H9 (cell line): Measurements from ENCODE around the gene SPIN1. TPM values are rescaled to one million over a fixed set of nuclear protein-coding genes. Genes with fewer than 3 reads are reported as not detected.

Experiments
- DNase-seq: peaks from one replicate; pipeline ENCODE4 v3.0.0-alpha.2; 2017
- H2AFZ ChIP-seq: one replicate; pipeline ENCODE4 v1.6.1; 2013; ENCODE audit warnings: mild to moderate bottlenecking, low read length, control low read depth, moderate library complexity
- H2AK5ac ChIP-seq: 2 replicates; pipeline ENCODE4 v1.6.1; 2013; ENCODE audit warnings: low read length, control low read depth, mixed read lengths; ENCODE audit not compliant: insufficient read length
- H2BK120ac ChIP-seq: one replicate; pipeline ENCODE4 v1.6.1; 2013; ENCODE audit warnings: low read depth, mild to moderate bottlenecking, low read length, control low read depth, inconsistent platforms; ENCODE audit not compliant: poor library complexity, severe bottlenecking
- H2BK12ac ChIP-seq: 2 replicates; pipeline ENCODE4 v1.6.1; 2013; ENCODE audit warnings: low read length, control low read depth, mixed read lengths, low read depth; ENCODE audit not compliant: insufficient read length
- H2BK15ac ChIP-seq: 2 replicates; pipeline ENCODE4 v1.6.1; 2013; ENCODE audit warnings: low read depth, low read length, control low read depth
- H2BK20ac ChIP-seq: one replicate; pipeline ENCODE4 v1.6.1; 2013; ENCODE audit warnings: low read depth, mild to moderate bottlenecking, low read length, control low read depth, inconsistent platforms; ENCODE audit not compliant: poor library complexity, severe bottlenecking
- H2BK5ac ChIP-seq: 2 replicates; pipeline ENCODE4 v1.6.1; 2013; ENCODE audit warnings: low read length, control low read depth, mixed read lengths; ENCODE audit not compliant: insufficient read length
- H3K14ac ChIP-seq: 2 replicates; pipeline ENCODE4 v1.6.1; 2013; ENCODE audit warnings: low read length, control low read depth; ENCODE audit not compliant: insufficient read depth
- H3K18ac ChIP-seq: 2 replicates; pipeline ENCODE4 v1.6.1; 2013; ENCODE audit warnings: low read depth, mild to moderate bottlenecking, mixed read lengths, low read length, control low read depth; ENCODE audit not compliant: insufficient read length
- H3K23ac ChIP-seq: 2 replicates; pipeline ENCODE4 v1.6.1; 2013; ENCODE audit warnings: low read length, control low read depth, mixed read lengths, low read depth; ENCODE audit not compliant: insufficient read length
- H3K23me2 ChIP-seq: 2 replicates; pipeline ENCODE4 v1.6.1; 2013; ENCODE audit warnings: low read depth, mild to moderate bottlenecking, mixed read lengths, low read length, control low read depth; ENCODE audit not compliant: insufficient read length, poor library complexity, severe bottlenecking
- H3K27ac ChIP-seq: 2 replicates; pipeline ENCODE4 v1.5.1; 2013; ENCODE audit warnings: low read length, control low read depth, mixed read lengths, low read depth; ENCODE audit not compliant: insufficient read length
- H3K27me3 ChIP-seq: 2 replicates; pipeline ENCODE4 v1.6.1; 2013; ENCODE audit warnings: low read length, control low read depth, inconsistent platforms; ENCODE audit not compliant: insufficient read depth
- H3K4ac ChIP-seq: 2 replicates; pipeline ENCODE4 v1.6.1; 2013; ENCODE audit warnings: low read depth, mild to moderate bottlenecking, control low read depth, inconsistent platforms, low read length, moderate library complexity
- H3K4me1 ChIP-seq: 2 replicates; pipeline ENCODE4 v1.6.1; 2013; ENCODE audit warnings: low read length, control low read depth, inconsistent platforms; ENCODE audit not compliant: insufficient read depth
- H3K4me2 ChIP-seq: 2 replicates; pipeline ENCODE4 v1.6.1; 2013; ENCODE audit warnings: low read length, control low read depth, mixed read lengths; ENCODE audit not compliant: insufficient read length, insufficient read depth
- H3K56ac ChIP-seq: 2 replicates; pipeline ENCODE4 v1.6.1; 2013; ENCODE audit warnings: low read depth, mild to moderate bottlenecking, mixed read lengths, low read length, control low read depth; ENCODE audit not compliant: insufficient read length
- H3K79me1 ChIP-seq: 2 replicates; pipeline ENCODE4 v1.6.1; 2013; ENCODE audit warnings: low read depth, mild to moderate bottlenecking, moderate library complexity, low read length, control low read depth, inconsistent platforms; ENCODE audit not compliant: insufficient read depth, poor library complexity, severe bottlenecking
- H3K79me2 ChIP-seq: 2 replicates; pipeline ENCODE4 v1.6.1; 2013; ENCODE audit warnings: low read length, control low read depth, inconsistent platforms; ENCODE audit not compliant: insufficient read depth
- H3K9ac ChIP-seq: 2 replicates; pipeline ENCODE4 v1.6.1; 2013; ENCODE audit warnings: low read length, control low read depth, mixed read lengths; ENCODE audit not compliant: insufficient read length; ENCODE audit errors: extremely low read depth
- H3K9me3 ChIP-seq: one replicate; pipeline ENCODE4 v1.6.1; 2013; ENCODE audit warnings: low read depth, low read length, inconsistent platforms; ENCODE audit not compliant: control insufficient read depth
- H3T11ph ChIP-seq: one replicate; pipeline ENCODE4 v1.6.1; 2013; ENCODE audit warnings: mild to moderate bottlenecking, low read length, control low read depth, inconsistent platforms
- H4K20me1 ChIP-seq: one replicate; pipeline ENCODE4 v1.6.1; 2013; ENCODE audit not compliant: control insufficient read depth, insufficient read length, insufficient read depth
- H4K5ac ChIP-seq: 2 replicates; pipeline ENCODE4 v1.6.1; 2013; ENCODE audit warnings: low read depth, mild to moderate bottlenecking, mixed read lengths, low read length, control low read depth; ENCODE audit not compliant: insufficient read length
- H4K8ac ChIP-seq: replicated peaks from 2 replicates; pipeline ENCODE4 v1.6.1; 2013; ENCODE audit warnings: low read length, control low read depth, mixed read lengths, low read depth; ENCODE audit not compliant: insufficient read length
- H4K91ac ChIP-seq: 2 replicates; pipeline ENCODE4 v1.6.1; 2013; ENCODE audit warnings: low read depth, mild to moderate bottlenecking, moderate library complexity, mixed read lengths, low read length, control low read depth; ENCODE audit not compliant: insufficient read length
- H3K27ac Mint-ChIP-seq, 3 experiments: 2 replicates in 2 of 3; 3 replicates in 1 of 3; pipeline ENCODE4 v1.8.0; 2020 to 2021; ENCODE audit warnings: mixed read lengths in 3 of 3, mild to moderate bottlenecking in 1 of 3, moderate library complexity in 1 of 3
- H3K27me3 Mint-ChIP-seq: 2 replicates; pipeline ENCODE4 v1.8.0; 2021; ENCODE audit warnings: low read depth, mild to moderate bottlenecking, moderate library complexity, mixed read lengths
- H3K36me3 Mint-ChIP-seq, 3 experiments: 2 replicates in 2 of 3; 3 replicates in 1 of 3; pipeline ENCODE4 v1.8.0; 2020 to 2021; ENCODE audit warnings: low read depth in 3 of 3, mixed read lengths in 3 of 3; ENCODE audit not compliant: insufficient read depth in 1 of 3
- H3K4me1 Mint-ChIP-seq, 2 experiments: 2 replicates each; pipeline ENCODE4 v1.8.0; 2020; ENCODE audit warnings: mixed read lengths in 2 of 2
- H3K4me3 Mint-ChIP-seq, 2 experiments: 2 replicates in 1 of 2; 3 replicates in 1 of 2; pipeline ENCODE4 v1.8.0; 2020 to 2021; ENCODE audit warnings: mild to moderate bottlenecking in 2 of 2, mixed read lengths in 2 of 2, moderate library complexity in 1 of 2
- H3K9me3 Mint-ChIP-seq, 2 experiments: 2 replicates in 1 of 2; 3 replicates in 1 of 2; pipeline ENCODE4 v1.8.0; 2020; ENCODE audit warnings: mild to moderate bottlenecking in 2 of 2, mixed read lengths in 2 of 2, moderate library complexity in 1 of 2
- CTCF ChIP-seq: fragments of 200-600 bp; sonication (generic); conservative IDR thresholded peaks from 3 replicates; pipeline ENCODE4 v1.8.0; 2021; ENCODE audit warnings: antibody characterized with exemption, mild to moderate bottlenecking
- WGBS: extraction: QIAGEN DNeasy Blood & Tissue Kit; methylation state at CpG from one replicate; pipeline ENCODE4 v1.1.7; 2013; ENCODE audit warnings: missing lambda C conversion rate, low lambda C conversion rate, mixed read lengths; ENCODE audit not compliant: insufficient read length; ENCODE audit errors: extremely low coverage; 5-methylcytosine and 5-hydroxymethylcytosine counted together
- total RNA-seq: library from RNA; stranded (reverse); gene quantifications from 2 replicates; pipeline ENCODE4 v1.2.1, GENCODE V29; 2021

Gene SPIN1
- total RNA-seq, 1 experiment from 2014 or later, result 136 TPM

- no peak overlapping the region for H4K91ac ChIP-seq
- H3K4me3 Mint-ChIP-seq, result no peak overlapping the region
- no peak overlapping the region for H2AK5ac ChIP-seq
- no peak overlapping the region for H3K4ac ChIP-seq
- no peaks in the 10 kb centered on the region for H3K23me2 ChIP-seq
- no peak overlapping the region for H2BK15ac ChIP-seq
- H3K79me1 ChIP-seq, result no peaks in the 10 kb centered on the region
- no peaks in the 10 kb centered on the region for H3K79me2 ChIP-seq
- H3K18ac ChIP-seq, result no peak overlapping the region
- no peak overlapping the region for H2BK5ac ChIP-seq
- no CpG with 5 or more reads among the region's 8 CpGs for WGBS
- no peak for TF ChIP-seq CTCF
- H3K27me3 Mint-ChIP-seq, result no peaks in the 10 kb centered on the region; the same call in 1 of the 2 replicates
- no peak overlapping the region for H2AFZ ChIP-seq
- no peak overlapping the region for H3K14ac ChIP-seq
- H3K9ac ChIP-seq, result no peak overlapping the region
- no peaks in the 10 kb centered on the region; a peak in 1 of 7 replicates for H3K36me3 Mint-ChIP-seq
- H3K27ac ChIP-seq, result no peak overlapping the region
- H2BK20ac ChIP-seq, result no peak overlapping the region
- H3K4me2 ChIP-seq, result no peak overlapping the region
- no peak overlapping the region for H3K27ac Mint-ChIP-seq
- H4K20me1 ChIP-seq, result no peaks in the 10 kb centered on the region
- no peak for DNase-seq
- no peaks in the 10 kb centered on the region for H3K27me3 ChIP-seq
- H3K23ac ChIP-seq, result no peak overlapping the region
- H3K4me1 Mint-ChIP-seq, result peaks cover 33 to 35% of the 10 kb centered on the region in 2 experiments
- H2BK120ac ChIP-seq, result no peak overlapping the region
- no peaks in the 10 kb centered on the region for H3K9me3 ChIP-seq
- no peaks in the 10 kb centered on the region for H3K9me3 Mint-ChIP-seq
- H3K56ac ChIP-seq, result no peak overlapping the region
- H4K8ac ChIP-seq, result no peak overlapping the region
- no peak overlapping the region for H2BK12ac ChIP-seq
- no peak overlapping the region for H4K5ac ChIP-seq
- H3K4me1 ChIP-seq, result peaks cover 11% of the 10 kb centered on the region; the same call in 1 of the 2 replicates
- no peak overlapping the region for H3T11ph ChIP-seq
Observed at GRCh38 chr9:88524911-88525310, 136.7 kb downstream of the SPIN1 start.
